ENCODE measurements around the gene HPCA.

DNA sequence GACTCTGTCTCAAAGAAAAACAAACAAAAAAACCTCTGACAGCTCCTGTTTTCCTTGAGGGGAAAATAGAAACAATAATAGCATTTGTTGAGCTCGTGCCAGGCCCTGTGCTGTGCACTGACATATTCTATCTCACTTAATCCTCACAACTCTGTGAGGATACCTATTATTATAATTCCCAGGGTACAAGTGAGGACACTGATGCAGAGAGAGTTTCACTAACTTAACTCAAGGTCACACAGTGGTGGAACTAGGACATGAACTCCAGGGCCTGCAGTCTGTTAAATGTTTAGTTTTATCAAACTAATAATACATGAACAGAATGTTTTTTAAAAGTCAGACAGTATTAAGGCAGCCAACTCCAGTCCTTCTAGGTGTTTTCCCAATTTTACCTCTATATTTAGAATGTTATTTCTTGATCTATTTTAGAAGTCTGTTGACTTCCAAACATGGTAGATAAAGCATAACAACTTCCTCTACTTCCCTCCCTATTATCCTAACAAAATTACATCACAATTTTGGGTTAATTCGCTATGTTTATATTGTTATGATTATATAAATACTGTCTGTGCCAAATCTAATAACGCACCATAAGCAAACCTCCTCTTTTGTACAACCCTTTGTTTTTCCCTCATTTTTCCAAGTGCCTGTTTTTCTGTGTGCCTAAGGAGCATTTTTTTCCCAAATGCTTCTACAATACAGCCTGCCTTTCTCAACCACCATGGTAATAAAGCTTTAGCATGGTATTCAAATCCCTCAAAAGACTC, 20.5 kb upstream of the HPCA start:
- TF ChIP-seq, protein P1, sequence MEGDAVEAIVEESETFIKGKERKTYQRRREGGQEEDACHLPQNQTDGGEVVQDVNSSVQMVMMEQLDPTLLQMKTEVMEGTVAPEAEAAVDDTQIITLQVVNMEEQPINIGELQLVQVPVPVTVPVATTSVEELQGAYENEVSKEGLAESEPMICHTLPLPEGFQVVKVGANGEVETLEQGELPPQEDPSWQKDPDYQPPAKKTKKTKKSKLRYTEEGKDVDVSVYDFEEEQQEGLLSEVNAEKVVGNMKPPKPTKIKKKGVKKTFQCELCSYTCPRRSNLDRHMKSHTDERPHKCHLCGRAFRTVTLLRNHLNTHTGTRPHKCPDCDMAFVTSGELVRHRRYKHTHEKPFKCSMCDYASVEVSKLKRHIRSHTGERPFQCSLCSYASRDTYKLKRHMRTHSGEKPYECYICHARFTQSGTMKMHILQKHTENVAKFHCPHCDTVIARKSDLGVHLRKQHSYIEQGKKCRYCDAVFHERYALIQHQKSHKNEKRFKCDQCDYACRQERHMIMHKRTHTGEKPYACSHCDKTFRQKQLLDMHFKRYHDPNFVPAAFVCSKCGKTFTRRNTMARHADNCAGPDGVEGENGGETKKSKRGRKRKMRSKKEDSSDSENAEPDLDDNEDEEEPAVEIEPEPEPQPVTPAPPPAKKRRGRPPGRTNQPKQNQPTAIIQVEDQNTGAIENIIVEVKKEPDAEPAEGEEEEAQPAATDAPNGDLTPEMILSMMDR (IDR thresholded peaks at IDR 0.05; ENCODE audit: low read depth, low read length), result no peak
- TF ChIP-seq EZH2phosphoT487 (IDR thresholded peaks at IDR 0.05; ENCODE audit: low read depth), result no peak
